GM18870 (cell line): Measurements from ENCODE around the gene TM9SF4.
"Not testable (repeated sequence)": the region's sequence is repeated elsewhere in the genome, so short reads cannot be mapped to it uniquely, and the experiment has no call there.

ENCODE experiments used
- ATAC-seq: cut with Tn5 transposase; IDR thresholded peaks from one replicate; pipeline ENCODE4 v1.9.1; 2021; ENCODE audit warnings: moderate library complexity; ENCODE audit not compliant: unreplicated experiment

TM9SF4 gene

GRCh38 chr20:32155017-32155981, 45.8 kb downstream of the TM9SF4 start:
- no peak for ATAC-seq

- ATAC-seq, result no peak
Measured at GRCh38 chr20:32157611-32158010, 48.1 kb downstream of the TM9SF4 start.

DNA sequence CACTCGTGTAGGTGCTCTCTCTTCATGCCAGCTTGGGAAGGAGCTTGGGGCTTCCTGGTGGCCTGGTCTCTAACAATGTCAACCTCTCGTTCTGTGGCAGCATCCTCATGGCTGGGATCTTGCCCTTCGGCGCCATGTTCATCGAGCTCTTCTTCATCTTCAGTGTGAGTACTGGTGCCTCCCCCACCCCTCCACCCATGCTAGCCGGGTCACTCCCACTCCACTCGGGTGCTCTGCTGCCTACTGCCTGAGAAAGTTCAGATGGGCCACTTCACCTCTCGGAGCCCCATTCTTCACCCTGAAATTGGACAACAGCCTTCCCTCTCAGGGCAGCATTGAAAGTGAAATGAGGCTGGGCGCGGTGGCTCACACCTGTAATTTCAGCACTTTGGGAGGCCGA, 48.8 kb downstream of the TM9SF4 start:
- ATAC-seq, result no peak

DNA sequence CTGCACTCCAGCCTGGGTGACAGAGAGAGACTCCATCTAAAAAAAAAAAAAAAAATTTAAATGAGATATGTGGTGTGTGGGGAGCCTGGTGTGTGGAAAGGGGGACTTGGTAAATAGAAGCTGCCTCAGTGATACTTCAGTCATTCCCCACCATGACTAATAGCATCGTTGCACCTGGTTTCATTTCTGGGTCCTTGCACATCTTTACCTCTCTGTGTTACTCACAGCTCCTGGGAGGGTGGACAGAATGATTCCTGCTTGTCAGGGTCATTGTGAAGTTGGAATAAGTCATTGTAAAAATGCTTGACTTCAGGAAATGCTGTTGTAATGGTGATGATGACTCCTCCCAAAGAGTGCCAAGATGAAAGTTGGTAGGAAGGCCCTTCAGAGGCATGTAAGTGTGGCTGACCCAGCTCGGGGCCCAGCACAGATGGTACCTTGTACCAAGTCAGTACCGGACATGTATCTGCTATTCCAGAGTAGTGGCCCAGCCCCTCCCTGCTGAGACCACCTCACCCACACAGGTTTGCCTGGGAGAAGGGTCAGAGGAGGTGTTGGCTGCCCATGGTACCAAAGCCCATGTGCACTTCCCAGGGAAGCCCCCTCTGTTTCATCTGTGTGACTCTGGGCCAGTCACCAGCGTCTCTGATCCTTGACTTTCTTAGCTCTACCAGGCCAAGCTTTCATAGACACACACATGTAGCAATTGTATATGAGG, 49.6 kb downstream of the TM9SF4 start:
- no peak for ATAC-seq

DNA sequence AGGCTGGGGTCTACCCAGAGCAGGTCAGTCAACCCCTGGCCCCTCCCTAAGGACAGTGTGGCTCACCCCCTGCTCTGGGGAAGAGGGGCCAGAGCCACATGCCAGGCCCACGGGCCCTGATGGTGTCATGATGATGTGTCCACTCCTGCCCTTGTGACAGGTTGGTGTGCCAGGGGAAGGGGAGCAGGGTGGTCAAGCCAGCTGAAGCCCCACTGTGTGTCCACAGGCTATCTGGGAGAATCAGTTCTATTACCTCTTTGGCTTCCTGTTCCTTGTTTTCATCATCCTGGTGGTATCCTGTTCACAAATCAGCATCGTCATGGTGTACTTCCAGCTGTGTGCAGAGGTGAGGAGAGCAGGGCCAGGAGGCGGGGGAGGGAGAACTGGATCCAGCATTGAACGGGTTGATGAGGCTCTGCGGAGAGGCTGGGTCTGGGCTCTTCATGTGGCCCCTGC, 50.3 kb downstream of the TM9SF4 start:
- ATAC-seq, result no peak

DNA sequence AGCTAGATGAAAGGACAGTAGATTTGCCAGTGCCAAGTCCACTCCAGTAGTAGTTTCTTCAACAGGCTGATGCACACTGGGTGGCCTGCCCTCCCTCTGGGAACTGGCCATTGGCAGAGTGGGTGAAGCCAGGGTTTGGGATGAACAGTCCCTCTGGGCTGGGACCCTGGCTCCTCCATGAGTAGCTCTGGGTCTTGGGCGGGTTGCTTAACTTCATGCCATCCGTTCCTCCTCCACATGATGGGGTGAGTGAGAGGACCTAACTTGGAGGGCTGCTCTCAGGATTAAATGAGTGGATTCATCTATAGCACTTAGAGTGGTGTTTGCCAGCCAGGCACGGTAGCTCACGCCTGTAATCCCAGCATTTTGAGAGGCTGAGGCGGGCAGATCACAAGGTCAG, 50.8 kb downstream of the TM9SF4 start:
- no peak for ATAC-seq

GRCh38 chr20:32162351-32162750, 52.8 kb downstream of the TM9SF4 start:
- no peak for ATAC-seq

GRCh38 chr20:32163951-32164350, 54.4 kb downstream of the TM9SF4 start:
- no peak for ATAC-seq

DNA sequence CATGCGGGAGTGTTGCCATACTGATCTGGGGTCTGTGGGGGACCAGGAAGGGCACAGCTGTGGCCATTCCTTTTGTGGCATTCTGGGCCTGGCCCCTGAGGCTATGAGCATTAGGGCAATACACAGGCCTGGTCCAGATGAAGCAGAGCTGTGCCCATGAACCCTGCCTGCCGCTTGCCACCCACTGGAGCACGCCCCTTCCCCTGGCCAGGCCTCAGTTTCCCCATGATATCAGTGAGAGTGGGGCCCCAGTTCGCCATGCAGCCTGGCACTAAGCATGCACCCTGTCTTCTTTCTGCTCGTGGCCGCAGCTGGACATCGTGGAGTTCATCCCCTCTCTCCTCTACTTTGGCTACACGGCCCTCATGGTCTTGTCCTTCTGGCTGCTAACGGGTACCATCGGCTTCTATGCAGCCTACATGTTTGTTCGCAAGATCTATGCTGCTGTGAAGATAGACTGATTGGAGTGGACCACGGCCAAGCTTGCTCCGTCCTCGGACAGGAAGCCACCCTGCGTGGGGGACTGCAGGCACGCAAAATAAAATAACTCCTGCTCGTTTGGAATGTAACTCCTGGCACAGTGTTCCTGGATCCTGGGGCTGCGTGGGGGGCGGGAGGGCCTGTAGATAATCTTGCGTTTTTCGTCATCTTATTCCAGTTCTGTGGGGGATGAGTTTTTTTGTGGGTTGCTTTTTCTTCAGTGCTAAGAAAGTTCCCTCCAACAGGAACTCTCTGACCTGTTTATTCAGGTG, 55.6 kb downstream of the TM9SF4 start:
- ATAC-seq, result no peak

DNA sequence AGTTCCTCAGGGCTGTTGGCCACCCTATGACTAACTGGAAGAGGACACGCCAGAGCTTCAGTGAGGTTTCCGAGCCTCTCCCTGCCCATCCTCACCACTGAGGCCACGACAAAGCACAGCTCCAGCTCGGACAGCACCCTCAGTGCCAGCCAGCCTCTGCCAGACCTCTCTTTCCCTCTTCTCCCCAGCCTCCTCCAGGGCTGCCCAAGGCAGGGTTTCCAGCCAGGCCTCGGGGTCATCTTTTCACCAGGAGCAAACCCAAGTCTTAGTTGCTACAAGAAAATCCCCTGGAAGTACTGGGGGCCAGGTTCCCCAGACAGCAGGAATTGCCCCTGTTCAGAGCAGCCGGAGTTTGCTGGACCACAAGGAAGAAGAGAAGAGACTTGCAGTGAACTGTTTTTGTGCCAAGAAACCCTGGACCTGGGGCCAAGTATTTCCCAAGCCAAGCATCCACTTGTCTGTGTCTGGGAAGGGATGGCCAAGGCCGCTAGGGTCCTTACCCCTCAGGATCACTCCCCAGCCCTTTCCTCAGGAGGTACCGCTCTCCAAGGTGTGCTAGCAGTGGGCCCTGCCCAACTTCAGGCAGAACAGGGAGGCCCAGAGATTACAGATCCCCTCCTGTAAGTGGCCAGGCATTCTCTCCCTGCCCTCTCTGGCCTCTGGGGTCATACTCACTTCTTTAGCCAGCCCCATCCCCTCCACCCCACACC, 56.5 kb downstream of the TM9SF4 start:
- no peak for ATAC-seq

DNA sequence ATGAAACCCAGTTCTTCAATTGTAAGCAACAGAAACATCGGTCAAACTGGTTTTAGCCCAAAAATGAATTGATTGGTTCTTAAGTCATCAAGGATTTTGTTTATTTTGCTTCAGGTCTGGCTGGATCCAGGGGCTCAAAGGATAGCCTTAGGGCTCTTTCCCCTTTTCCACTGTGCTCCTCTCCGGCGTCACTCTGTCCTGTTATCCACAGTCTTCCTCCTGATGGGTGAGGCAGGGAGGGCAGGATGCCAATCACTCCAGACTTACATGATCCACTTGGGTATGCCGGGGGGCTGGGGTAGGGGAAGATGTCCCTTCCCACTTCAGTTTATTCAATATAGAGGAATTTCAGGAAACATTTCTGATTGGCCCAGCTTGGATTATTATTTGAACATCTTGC, 58.0 kb downstream of the TM9SF4 start:
- ATAC-seq, result no peak

GRCh38 chr20:32168184-32168910, 58.8 kb downstream of the TM9SF4 start:
- no peak for ATAC-seq

DNA sequence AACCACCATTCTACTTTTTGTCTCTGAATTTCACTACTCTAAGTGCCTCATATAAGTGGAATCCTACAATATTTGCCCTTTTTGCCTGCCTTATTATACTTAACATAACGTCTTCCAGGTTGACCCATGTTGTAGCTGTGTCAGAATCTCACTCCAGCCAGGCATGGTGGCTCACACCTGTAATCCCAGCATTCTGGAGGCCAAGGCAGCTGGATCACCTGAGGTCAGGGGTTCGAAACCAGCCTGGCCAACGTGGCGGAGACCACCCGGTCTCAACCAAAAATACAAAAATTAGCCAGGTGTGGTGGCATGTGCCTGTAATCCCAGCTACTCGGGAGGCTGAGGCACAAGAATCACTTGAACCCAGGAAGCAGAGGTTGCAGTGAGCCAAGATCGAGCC, 68.2 kb downstream of the TM9SF4 start:
- not testable (repeated sequence) for ATAC-seq

DNA sequence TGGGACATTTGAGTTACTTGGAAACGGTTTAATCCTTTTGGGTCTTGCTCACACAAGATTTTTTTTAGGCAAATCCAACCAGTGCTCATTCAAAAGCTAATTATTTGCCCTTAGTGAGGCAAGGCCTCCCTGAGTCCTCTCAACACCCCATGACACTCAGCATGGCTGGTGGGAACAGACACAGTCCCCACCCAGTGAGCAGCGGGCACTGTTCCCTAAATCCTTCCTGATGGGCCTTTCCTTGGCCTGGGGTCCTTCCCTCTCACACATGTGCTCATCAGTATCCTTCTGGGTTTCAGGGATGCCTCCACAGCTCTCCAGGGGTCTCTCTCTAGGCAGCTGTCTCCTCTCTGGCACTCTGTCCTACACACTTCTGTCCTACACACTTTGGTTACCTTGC, 70.0 kb downstream of the TM9SF4 start:
- ATAC-seq, result no peak

DNA sequence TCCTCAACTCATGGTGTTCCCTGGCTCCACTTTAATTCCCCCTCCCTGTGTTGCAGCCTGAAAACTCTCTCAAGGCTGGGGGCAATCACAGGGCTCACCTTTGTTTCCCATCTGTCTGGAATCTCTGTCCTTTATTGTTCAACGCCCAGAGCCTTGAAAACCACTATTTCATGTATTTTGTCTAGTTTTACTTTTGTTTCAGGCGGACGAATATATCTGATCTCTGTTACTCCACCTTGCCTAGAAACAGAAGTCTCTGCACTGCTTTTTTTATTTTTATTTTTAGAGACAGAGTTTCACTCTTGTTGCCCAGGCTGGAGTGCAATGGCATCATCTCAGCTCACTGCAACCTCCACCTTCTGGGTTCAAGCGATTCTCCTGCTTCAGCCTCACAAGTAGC, 70.4 kb downstream of the TM9SF4 start:
- no peak for ATAC-seq

DNA sequence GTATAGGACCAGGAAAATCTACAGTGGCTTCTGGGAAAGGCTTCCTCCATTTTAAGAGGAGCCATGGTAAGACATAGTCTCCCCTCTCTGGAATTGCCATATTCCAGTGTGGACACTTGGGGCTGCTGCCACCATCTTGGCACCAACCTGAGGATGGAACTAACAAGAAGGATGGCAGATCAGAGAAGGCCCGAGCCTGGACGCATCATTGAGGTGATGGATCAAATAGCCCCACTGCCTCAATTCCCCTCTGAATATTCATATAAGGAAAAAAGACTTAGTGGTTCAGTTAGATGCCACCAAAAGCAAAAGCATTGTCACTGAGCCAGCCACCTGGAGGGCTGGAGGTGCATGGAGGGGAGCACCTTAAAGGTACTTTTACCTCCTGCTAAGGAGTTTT, 72.1 kb downstream of the TM9SF4 start:
- no peak for ATAC-seq

DNA sequence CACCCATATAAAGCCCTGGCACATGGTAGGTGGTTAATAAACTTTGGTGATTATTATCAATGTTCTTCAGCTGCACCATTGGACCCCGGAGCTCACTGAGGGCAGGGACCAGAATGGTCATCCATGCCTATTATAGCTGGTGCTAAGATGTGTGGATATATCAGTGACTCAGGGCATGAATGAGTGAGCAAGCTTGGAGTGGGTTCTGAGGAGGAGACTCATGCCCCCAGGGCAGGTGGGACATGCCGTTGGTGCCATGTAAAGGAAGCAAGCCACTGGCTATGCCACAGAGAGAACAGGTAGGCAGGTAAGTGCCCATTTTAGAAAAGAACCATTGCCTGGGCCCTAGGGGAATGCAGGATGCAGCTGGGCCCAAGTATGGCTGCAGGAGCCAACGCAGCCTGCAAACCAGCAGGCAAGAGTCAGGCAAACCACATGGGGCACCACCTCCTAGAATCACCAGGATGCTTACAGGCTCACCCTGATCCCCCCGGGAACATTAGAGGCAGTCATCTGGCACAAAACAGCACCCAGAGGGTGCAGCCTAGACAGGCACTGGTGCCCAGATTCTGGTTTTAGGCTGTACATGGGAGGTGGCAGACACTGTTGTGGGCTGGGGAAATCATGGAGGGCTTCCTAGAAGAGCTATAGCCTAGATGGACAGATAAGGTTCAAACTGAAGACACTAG, 74.6 kb downstream of the TM9SF4 start:
- ATAC-seq, result no peak

DNA sequence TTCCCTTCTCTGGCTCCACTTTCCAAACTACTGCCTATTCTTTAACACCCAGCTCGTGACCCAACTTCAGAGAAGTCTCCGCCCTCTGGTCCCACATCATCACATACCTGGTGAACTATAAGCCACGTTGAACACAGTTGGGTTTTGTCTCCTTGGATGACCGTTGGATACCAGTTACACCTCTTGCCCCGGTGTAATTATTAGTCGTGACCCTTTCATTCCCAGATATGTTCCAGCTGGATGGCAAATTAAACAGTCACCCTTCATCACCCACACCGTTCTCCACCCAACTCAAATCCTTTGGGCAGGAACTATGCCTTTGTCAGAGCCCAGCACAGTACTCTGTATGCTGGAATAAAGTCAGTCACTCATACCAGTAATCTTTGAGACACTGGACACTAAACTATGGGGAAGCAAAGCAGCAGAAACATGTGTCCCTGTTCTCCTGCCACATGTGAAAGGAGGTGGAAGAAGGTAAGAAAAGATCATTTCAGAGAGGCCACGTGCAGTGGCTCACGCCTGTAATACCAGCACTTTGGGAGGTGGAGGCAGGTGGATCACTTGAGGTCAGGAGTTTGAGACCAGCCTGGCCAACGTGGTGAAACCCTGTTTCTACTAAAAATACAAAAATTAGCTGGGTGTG, 75.6 kb downstream of the TM9SF4 start:
- ATAC-seq, result no peak

DNA sequence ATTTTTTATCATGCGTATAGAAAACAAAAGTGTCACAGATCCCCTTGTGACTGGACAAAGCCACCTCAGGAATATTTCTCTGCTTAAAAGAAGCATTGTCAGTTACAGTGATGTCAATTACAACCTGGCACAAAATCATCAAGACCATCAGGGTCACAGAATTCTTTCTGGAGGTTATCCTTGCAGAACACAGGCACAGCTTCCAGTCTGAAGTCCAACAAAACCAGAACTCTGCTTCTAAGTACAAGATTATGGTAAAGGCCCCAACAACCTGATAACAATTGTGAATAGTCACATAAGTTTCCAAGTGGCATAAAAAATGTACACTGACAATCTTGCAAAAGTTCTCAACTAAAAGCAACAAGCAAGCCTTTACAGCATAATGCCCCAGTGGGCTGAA, 77.0 kb downstream of the TM9SF4 start:
- ATAC-seq, result no peak
